Activated CD4-positive, alpha-beta T cell treated with anti-CD3 and anti-CD28 coated beads, Interleukin-2, amount 10 ng/mL, durations not matched to agents 7 days and 5 days (primary cell): ENCODE results near the gene KLF16. TPM values are rescaled to one million over a fixed set of nuclear protein-coding genes. Genes with fewer than 3 reads are reported as not detected.
A peak's percentile ranks its signal among the peaks of the same experiment; 100 is the strongest.

Experiments used
- CTCF ChIA-PET: fragments of 350-600 bp; sonication (Branson Sonifier 250); formaldehyde crosslinking; loops from one replicate; lab custom pipeline; 2021; ENCODE audit warnings: antibody characterized with exemption; lab: Charles Lee
- POLR2A ChIA-PET: fragments of 350-600 bp; sonication (Branson Sonifier 250); formaldehyde crosslinking; loops from one replicate; lab custom pipeline; 2021; ENCODE audit warnings: antibody characterized with exemption; lab: Charles Lee
- DNase-seq: peaks from one replicate; pipeline ENCODE4 v3.0.0-alpha.2; 2020
- H3K27ac Mint-ChIP-seq: one replicate; pipeline ENCODE4 v1.8.0; 2021; ENCODE audit warnings: mild to moderate bottlenecking, moderate library complexity, mixed read lengths
- H3K27me3 Mint-ChIP-seq: one replicate; pipeline ENCODE4 v1.8.0; 2021; ENCODE audit warnings: mixed read lengths
- H3K36me3 Mint-ChIP-seq: one replicate; pipeline ENCODE4 v1.8.0; 2021; ENCODE audit warnings: low read depth, mixed read lengths
- H3K4me1 Mint-ChIP-seq: one replicate; pipeline ENCODE4 v1.8.0; 2021; ENCODE audit warnings: mixed read lengths
- H3K4me3 Mint-ChIP-seq: one replicate; pipeline ENCODE4 v1.8.0; 2021; ENCODE audit warnings: mild to moderate bottlenecking, moderate library complexity, mixed read lengths
- H3K9me3 Mint-ChIP-seq: one replicate; pipeline ENCODE4 v1.8.0; 2021; ENCODE audit warnings: mixed read lengths
- total RNA-seq, 2 experiments: library from RNA; stranded (reverse); gene quantifications; one replicate each; pipeline ENCODE4 v1.2.3, GENCODE V29; 2021

The KLF16 gene
- total RNA-seq, 2 experiments from 2014 or later, result 24.0 to 25.5 TPM

GRCh38 chr19:1856345-1856697, 7.1 kb downstream of the KLF16 start:
- Mint-ChIP-seq H3K27me3 (no peaks in the 10 kb centered on the region), H3K27ac (peak overlapping the region; percentile 96), H3K9me3 (no peaks in the 10 kb centered on the region), H3K36me3 (peaks cover 4% of the 10 kb centered on the region), H3K4me3 (peak overlapping the region; percentile 79), H3K4me1 (peaks cover 65% of the 10 kb centered on the region)
- CTCF ChIA-PET, result interaction anchor here (1.2 to 2.2 kb wide), 3 partner anchors 18 to 30 kb away, joined by 3 to 7 read pairs (median 4); no protein-coding TSS in a partner anchor
- DNase-seq, result no peak
- POLR2A ChIA-PET, result no interaction called here

GRCh38 chr19:1855828-1856255, 7.5 kb downstream of the KLF16 start:
- Mint-ChIP-seq H3K9me3 (no peaks in the 10 kb centered on the region), H3K4me1 (peaks cover 65% of the 10 kb centered on the region), H3K27ac (peak overlapping the region; percentile 96), H3K4me3 (peak overlapping the region; percentile 79), H3K27me3 (no peaks in the 10 kb centered on the region), H3K36me3 (peaks cover 7% of the 10 kb centered on the region)
- POLR2A ChIA-PET, result no interaction called here
- CTCF ChIA-PET, result interaction anchor here (1.4 kb wide), 1 partner anchor 29 kb away, joined by 4 read pairs; the partner anchor contains the start of gene ABHD17A
- DNase-seq, result peak; percentile 44

GRCh38 chr19:1855040-1855827, 8.1 kb downstream of the KLF16 start:
- Mint-ChIP-seq H3K27me3 (no peaks in the 10 kb centered on the region), H3K9me3 (no peaks in the 10 kb centered on the region), H3K4me3 (peak overlapping the region; percentile 79), H3K36me3 (peaks cover 8% of the 10 kb centered on the region), H3K27ac (peak overlapping the region; percentile 96), H3K4me1 (peaks cover 66% of the 10 kb centered on the region)
- DNase-seq, result peak; percentile 94
- CTCF ChIA-PET, result interaction anchor here (1.4 kb wide), 1 partner anchor 30 kb away, joined by 4 read pairs; the partner anchor contains the start of gene ABHD17A
- POLR2A ChIA-PET, result no interaction called here

GRCh38 chr19:1854542-1855039, 8.8 kb downstream of the KLF16 start:
- H3K4me3 Mint-ChIP-seq, result peak overlapping the region; percentile 79
- peaks cover 67% of the 10 kb centered on the region for H3K4me1 Mint-ChIP-seq
- POLR2A ChIA-PET, result no interaction called here
- CTCF ChIA-PET, result interaction anchor here (1.4 kb wide), 1 partner anchor 31 kb away, joined by 4 read pairs; the partner anchor contains the start of gene ABHD17A
- no peaks in the 10 kb centered on the region for H3K9me3 Mint-ChIP-seq
- no peak for DNase-seq
- peaks cover 8% of the 10 kb centered on the region for H3K36me3 Mint-ChIP-seq
- peak overlapping the region; percentile 96 for H3K27ac Mint-ChIP-seq
- H3K27me3 Mint-ChIP-seq, result no peaks in the 10 kb centered on the region

GRCh38 chr19:1854039-1854541, 9.3 kb downstream of the KLF16 start:
- ChIA-PET CTCF (interaction anchor here (1.4 kb wide), 3 partner anchors 17 to 40 kb away, joined by 4 to 5 read pairs (median 4); partner anchors contain the start of gene ABHD17A), POLR2A (no interaction called here)
- Mint-ChIP-seq H3K9me3 (no peaks in the 10 kb centered on the region), H3K27me3 (no peaks in the 10 kb centered on the region), H3K36me3 (peaks cover 8% of the 10 kb centered on the region), H3K4me1 (peaks cover 64% of the 10 kb centered on the region), H3K27ac (no peak overlapping the region), H3K4me3 (no peak overlapping the region)
- no peak for DNase-seq

GRCh38 chr19:1853295-1854038, 9.9 kb downstream of the KLF16 start:
- ChIA-PET POLR2A (no interaction called here), CTCF (interaction anchor here (0.5 to 1.4 kb wide), 7 partner anchors 11 to 376 kb away, joined by 3 to 5 read pairs (median 3); no protein-coding TSS in a partner anchor)
- H3K27me3 Mint-ChIP-seq, result no peaks in the 10 kb centered on the region
- peak; percentile 86 for DNase-seq
- H3K4me3 Mint-ChIP-seq, result peak overlapping the region; percentile 62
- H3K9me3 Mint-ChIP-seq, result no peaks in the 10 kb centered on the region
- H3K36me3 Mint-ChIP-seq, result peaks cover 8% of the 10 kb centered on the region
- H3K4me1 Mint-ChIP-seq, result peaks cover 64% of the 10 kb centered on the region
- H3K27ac Mint-ChIP-seq, result peak overlapping the region; percentile 94

GRCh38 chr19:1852581-1853128, 10.7 kb downstream of the KLF16 start:
- Mint-ChIP-seq H3K27me3 (no peaks in the 10 kb centered on the region), H3K4me3 (peak overlapping the region; percentile 62), H3K9me3 (no peaks in the 10 kb centered on the region), H3K27ac (peak overlapping the region; percentile 94), H3K36me3 (peaks cover 8% of the 10 kb centered on the region), H3K4me1 (peaks cover 56% of the 10 kb centered on the region)
- ChIA-PET POLR2A (no interaction called here), CTCF (interaction anchor here (0.5 to 1.4 kb wide), 6 partner anchors 10 to 192 kb away, joined by 3 to 5 read pairs (median 4); no protein-coding TSS in a partner anchor)
- no peak for DNase-seq

- H3K4me3 Mint-ChIP-seq, result no peak overlapping the region
Observed at GRCh38 chr19:1851654-1852580, 11.5 kb downstream of the KLF16 start.

GRCh38 chr19:1850809-1851653, 12.3 kb downstream of the KLF16 start:
- ChIA-PET POLR2A (no interaction called here), CTCF (interaction anchor here (0.8 kb wide), 1 partner anchor 25 kb away, joined by 3 read pairs; no protein-coding TSS in a partner anchor)
- H3K27me3 Mint-ChIP-seq, result no peaks in the 10 kb centered on the region
- H3K4me1 Mint-ChIP-seq, result peaks cover 62% of the 10 kb centered on the region
- no peak overlapping the region for H3K4me3 Mint-ChIP-seq
- peaks cover 14% of the 10 kb centered on the region for H3K36me3 Mint-ChIP-seq
- no peak for DNase-seq
- H3K9me3 Mint-ChIP-seq, result no peaks in the 10 kb centered on the region
- peak overlapping the region; percentile 19 for H3K27ac Mint-ChIP-seq

More at GRCh38 chr19:1851654-1852580, 11.5 kb downstream of the KLF16 start:
- H3K9me3 Mint-ChIP-seq, result no peaks in the 10 kb centered on the region
- no peaks in the 10 kb centered on the region for H3K27me3 Mint-ChIP-seq
- H3K27ac Mint-ChIP-seq, result peak overlapping the region; percentile 31
- CTCF ChIA-PET, result interaction anchor here (0.8 to 1.0 kb wide), 2 partner anchors 9 to 26 kb away, joined by 3 read pairs; no protein-coding TSS in a partner anchor
- H3K36me3 Mint-ChIP-seq, result peaks cover 12% of the 10 kb centered on the region
- POLR2A ChIA-PET, result no interaction called here
- H3K4me1 Mint-ChIP-seq, result peaks cover 59% of the 10 kb centered on the region
- DNase-seq, result peak; percentile 62

- Mint-ChIP-seq H3K4me1 (peaks cover 62% of the 10 kb centered on the region), H3K4me3 (no peak overlapping the region), H3K27ac (no peak overlapping the region), H3K27me3 (no peaks in the 10 kb centered on the region), H3K9me3 (no peaks in the 10 kb centered on the region), H3K36me3 (peaks cover 14% of the 10 kb centered on the region)
- DNase-seq, result no peak
- CTCF ChIA-PET, result interaction anchor here (0.6 to 1.2 kb wide), 2 partner anchors 24 to 414 kb away, joined by 3 to 4 read pairs; no protein-coding TSS in a partner anchor
- POLR2A ChIA-PET, result no interaction called here
Observed at GRCh38 chr19:1849886-1850398, 13.4 kb downstream of the KLF16 start.
